ENCODE measurements around the gene PHTF2.

The PHTF2 gene

DNA sequence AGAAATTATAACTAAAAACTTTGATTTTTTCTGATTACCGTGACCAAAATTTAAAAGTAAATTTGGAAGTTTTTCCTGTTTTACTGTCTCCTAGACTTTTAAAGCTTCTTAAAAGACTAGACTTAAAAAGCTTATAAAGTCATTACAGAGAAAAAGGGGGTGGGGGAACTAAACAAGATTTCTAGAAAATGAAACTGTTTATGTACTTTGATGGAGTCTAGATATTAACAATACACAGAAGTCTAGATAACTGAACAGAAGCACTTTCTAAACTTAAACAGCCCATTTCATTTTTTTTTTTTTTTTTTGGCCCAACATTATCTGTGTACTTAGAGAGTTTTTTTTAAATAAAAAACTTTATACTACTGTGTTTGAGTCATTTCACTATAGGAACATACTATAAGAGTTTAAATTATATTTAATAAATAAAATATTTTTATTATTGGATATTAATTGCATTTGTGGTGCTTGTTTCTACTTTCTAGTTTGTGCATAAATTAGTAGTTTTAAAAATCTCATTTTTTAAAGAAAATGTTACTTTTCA, 98.5 kb downstream of the PHTF2 start:
- TF ChIP-seq, protein P1, sequence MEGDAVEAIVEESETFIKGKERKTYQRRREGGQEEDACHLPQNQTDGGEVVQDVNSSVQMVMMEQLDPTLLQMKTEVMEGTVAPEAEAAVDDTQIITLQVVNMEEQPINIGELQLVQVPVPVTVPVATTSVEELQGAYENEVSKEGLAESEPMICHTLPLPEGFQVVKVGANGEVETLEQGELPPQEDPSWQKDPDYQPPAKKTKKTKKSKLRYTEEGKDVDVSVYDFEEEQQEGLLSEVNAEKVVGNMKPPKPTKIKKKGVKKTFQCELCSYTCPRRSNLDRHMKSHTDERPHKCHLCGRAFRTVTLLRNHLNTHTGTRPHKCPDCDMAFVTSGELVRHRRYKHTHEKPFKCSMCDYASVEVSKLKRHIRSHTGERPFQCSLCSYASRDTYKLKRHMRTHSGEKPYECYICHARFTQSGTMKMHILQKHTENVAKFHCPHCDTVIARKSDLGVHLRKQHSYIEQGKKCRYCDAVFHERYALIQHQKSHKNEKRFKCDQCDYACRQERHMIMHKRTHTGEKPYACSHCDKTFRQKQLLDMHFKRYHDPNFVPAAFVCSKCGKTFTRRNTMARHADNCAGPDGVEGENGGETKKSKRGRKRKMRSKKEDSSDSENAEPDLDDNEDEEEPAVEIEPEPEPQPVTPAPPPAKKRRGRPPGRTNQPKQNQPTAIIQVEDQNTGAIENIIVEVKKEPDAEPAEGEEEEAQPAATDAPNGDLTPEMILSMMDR (IDR thresholded peaks at IDR 0.05; ENCODE audit: insufficient read depth, low read depth, low read length, missing control alignments), result no peak
- no peak for DNase-seq (ENCODE audit: low read depth)
- no peak overlapping the region for H3K4me3 ChIP-seq (ENCODE audit: low read length)

DNA sequence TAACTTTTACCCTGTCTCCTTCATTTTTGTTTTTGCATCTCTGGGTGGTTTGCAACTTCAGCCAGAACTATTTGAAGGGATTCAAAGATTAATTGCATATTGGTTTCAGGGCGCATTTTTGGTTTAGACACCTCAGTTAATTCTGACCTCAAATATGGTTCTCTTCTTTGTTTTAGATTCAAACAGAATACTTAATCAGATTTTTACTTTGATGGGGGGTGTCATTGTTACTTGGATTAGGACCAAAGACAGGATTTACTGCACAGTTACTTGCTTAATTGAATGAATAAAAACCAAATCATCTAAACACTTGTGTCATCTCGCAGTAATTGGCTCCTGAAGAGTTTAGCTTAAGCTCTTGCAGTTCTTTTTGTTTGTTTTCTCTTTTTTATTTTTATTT, 100.9 kb downstream of the PHTF2 start:
- TF ChIP-seq, protein P1 (IDR thresholded peaks at IDR 0.05; ENCODE audit: insufficient read depth, low read depth, low read length, missing control alignments), result no peak
- DNase-seq (ENCODE audit: low read depth), result no peak
- no peak overlapping the region for H3K4me3 ChIP-seq (ENCODE audit: low read length)

DNA sequence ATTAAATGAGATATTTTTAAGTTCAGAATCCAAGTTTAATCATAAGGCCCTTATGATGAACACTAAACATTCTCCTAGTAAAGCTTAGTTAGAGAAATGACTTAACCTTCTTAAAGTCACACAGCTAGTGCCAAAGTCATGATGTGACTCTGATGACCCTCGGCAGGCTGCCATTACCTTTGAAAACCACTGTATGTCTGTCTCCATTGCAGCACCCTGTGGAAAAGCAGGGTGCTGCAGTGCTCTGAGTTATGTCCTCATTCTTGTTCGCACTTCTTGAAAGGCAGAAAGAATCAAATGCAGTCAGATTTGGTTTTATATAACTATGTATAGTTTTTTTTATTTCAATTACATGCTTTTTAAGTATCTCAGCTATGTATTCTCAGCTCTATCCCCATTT, 105.0 kb downstream of the PHTF2 start:
- TF ChIP-seq, protein P1 (IDR thresholded peaks at IDR 0.05; ENCODE audit: insufficient read depth, low read depth, low read length, missing control alignments), result peak; percentile 41
- H3K4me3 ChIP-seq (ENCODE audit: low read length), result no peak overlapping the region
- DNase-seq (ENCODE audit: low read depth), result peak; percentile 29

DNA sequence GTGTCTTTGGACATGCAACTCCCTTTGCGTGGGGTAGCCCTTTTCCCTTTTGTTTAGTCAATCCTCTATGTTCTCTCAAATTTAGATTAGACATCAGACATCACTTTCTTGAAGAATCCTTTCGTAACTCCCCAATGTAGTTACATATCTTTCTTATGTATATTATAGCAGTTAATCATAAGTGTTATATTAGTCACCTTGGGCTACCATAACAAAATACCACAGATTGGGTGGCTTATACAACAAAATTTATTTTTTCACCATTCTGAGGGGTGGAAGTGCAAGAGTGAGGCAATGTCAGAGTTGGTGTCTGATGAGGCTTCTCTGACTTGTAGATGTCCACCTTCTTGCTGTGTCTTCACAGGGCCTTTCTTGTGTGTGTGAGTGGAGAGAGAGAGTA, 105.7 kb downstream of the PHTF2 start:
- no peak overlapping the region for H3K4me3 ChIP-seq (ENCODE audit: low read length)
- TF ChIP-seq, protein P1 (IDR thresholded peaks at IDR 0.05; ENCODE audit: insufficient read depth, low read depth, low read length, missing control alignments), result no peak
- DNase-seq (ENCODE audit: low read depth), result peak; percentile 8

DNA sequence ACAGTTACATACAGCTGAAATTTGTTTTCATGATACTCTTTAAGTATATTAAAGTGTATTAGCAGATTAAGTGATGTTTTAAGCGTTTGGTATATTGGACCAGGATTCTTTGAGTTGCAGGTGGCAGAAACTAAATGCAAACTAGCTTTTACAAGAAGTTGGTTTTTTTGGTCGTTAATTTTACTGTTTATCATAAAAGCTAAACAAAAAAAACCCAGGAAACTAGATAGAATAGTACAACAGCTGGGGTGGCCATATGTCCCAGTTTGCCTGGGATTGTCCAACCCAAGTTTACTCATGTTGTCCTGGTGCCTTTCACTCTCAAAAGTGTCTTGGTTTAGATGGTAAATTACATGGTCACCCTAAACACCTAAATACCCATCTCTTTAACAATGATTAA, 108.7 kb downstream of the PHTF2 start:
- no peak overlapping the region for H3K4me3 ChIP-seq (ENCODE audit: low read length)
- TF ChIP-seq, protein P1 (IDR thresholded peaks at IDR 0.05; ENCODE audit: insufficient read depth, low read depth, low read length, missing control alignments), result no peak
- no peak for DNase-seq (ENCODE audit: low read depth)

DNA sequence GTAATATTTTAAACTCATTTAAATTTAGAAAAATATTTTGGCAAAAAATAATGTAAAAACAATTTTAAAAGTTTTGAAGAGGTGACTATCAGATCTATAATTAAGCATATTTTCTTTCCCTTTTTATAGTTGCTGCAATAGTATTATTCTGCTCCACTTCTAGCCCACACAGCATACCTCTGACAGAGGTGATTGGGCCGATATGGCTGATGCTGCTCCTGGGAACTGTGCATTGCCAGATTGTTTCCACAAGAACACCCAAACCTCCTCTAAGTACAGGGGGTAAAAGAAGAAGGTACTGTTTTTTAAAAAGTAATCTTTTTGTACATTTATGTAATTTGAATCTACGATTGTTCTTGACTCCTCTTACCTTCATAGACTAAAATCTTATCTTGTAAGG, 110.1 kb downstream of the PHTF2 start:
- no peak overlapping the region for H3K4me3 ChIP-seq (ENCODE audit: low read length)
- TF ChIP-seq, protein P1 (IDR thresholded peaks at IDR 0.05; ENCODE audit: insufficient read depth, low read depth, low read length, missing control alignments), result no peak

DNA sequence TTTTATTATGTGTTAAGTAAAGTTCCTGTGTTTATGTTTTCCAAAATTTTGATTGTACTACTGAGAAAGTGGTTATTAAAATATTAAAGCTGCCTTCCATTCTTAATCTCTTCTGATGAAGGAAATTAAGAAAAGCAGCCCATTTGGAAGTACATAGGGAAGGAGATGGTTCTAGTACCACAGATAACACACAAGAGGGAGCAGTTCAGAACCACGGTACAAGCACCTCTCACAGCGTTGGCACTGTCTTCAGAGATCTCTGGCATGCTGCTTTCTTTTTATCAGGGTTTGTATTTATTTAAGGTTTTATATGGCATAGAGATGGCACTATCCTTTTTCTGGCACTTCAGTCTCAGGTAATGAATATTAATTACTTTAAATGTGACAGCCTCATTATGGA, 111.6 kb downstream of the PHTF2 start:
- H3K4me3 ChIP-seq (ENCODE audit: low read length), result no peak overlapping the region
- TF ChIP-seq, protein P1 (IDR thresholded peaks at IDR 0.05; ENCODE audit: insufficient read depth, low read depth, low read length, missing control alignments), result peak; percentile 16
- no peak for DNase-seq (ENCODE audit: low read depth)

More for the DNA sequence above, 110.1 kb downstream of the PHTF2 start:
- no peak for DNase-seq (ENCODE audit: low read depth)

Data from epithelial cell of esophagus (primary cell).